ENCODE results near the gene NETO1.

NETO1 gene

DNA sequence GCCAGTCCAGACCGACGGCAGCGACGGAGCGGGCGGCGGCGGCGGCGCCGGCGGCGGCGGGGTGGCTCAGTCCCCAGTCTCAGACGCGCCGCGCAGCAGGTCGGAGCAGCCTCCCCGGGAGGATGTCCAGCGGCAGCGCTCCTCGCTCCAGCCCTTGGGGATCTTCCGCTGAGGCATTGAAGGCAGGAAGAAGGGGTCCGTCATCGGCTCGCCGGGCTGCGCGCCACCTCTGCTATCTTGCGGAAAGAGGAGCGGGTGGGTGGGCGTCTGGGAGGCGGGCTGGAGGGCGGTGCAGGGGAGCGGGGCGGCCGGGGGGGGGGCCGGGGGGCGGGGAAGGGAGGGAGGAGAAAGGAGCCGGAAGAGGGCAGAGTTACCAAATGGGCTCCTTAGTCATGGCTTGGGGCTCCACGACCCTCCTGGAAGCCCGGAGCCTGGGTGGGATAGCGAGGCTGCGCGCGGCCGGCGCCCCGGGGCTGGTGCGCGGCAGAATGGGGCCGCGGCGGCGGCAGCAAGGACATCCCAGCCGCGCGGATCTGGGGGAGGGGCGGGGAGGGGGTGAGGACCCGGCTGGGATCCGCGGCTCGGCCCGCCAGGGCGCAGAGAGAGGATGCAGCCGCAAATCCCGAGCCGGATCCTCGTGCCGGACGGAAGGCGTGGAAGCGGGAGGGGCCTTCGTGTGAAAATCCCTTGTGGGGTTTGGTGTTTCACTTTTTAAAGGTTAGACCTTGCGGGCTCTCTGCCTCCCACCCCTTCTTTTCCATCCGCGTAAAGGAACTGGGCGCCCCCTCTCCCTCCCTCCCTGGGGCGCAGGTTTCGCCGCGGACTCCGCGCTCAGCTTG lies at the start of gene NETO1:
Gene NETO1 (minus strand): TSS at position 242 of the 839 bp plus-strand sequence. CDS start 696 bp downstream, outside the sequence.
- no peak for DNase-seq

GRCh38 chr18:72910045-72910444 lies 42.3 kb upstream of the NETO1 start:
- no peak for DNase-seq

DNA sequence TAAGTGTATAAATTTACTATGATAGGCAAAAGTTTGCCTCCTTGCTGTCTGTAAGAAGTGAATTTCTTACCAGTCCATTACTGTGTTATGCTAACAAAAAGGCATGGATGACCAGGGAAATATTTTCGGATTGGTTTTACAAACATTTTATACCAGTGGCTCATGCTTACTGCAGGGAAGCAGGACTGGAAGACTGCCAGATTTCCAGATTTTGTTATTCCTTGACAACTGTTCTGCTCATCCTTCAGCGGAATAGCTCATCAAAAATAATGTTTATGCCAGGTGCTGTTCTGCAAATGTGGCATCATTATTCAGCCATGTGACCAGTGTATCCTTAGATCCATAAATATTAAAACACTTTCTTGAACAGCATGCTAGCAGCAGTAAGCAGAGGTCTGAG lies 40.4 kb upstream of the NETO1 start:
- no peak for DNase-seq

DNA sequence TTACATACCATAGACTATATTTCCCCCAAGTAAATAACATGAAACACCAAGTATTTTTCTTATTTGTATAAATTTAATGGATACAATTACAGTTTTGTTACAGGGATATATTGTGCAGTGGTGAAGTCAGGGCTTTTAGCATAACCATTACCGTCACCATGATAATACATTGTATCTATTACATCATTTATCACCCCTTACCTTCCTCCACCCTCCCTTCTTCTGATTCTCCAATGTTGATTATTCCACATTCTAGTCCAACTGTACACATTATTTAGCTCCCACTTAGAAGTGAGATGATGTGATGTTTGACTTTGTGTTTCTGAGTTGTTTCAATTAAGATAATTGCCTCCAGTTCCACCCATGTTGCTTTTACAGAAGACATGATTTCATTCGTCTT lies 35.2 kb upstream of the NETO1 start:
- DNase-seq = no peak

- DNase-seq = no peak
These were observed 31.6 kb upstream of the NETO1 start for GRCh38 chr18:72899338-72899737.

DNA sequence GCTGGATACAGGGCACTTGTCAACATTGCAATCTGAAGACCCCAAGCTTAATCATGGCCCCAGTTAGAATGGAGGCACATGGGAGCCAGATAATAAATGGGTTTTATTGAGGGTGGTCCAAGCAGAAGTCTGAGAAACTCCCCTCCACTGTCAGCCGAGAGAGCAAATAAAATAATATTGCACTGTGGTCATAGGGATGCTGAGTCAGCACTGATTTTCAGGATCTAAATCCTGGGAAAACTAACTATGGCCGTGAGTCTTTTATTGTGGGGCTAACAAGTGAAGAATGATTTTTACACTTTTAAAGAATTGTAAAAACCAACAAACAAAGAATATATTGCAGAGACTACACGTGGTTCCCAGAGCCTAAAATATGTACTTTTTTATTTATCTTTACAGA lies 31.1 kb upstream of the NETO1 start:
- no peak for DNase-seq

GRCh38 chr18:72895548-72895947 lies 27.8 kb upstream of the NETO1 start:
- no peak for DNase-seq

- no peak for DNase-seq
These were observed 10.8 kb upstream of the NETO1 start for GRCh38 chr18:72878561-72878960.

- no peak for DNase-seq
These were observed 10.4 kb upstream of the NETO1 start for GRCh38 chr18:72878143-72878542.

GRCh38 chr18:72871091-72871490 lies 3.3 kb upstream of the NETO1 start:
- DNase-seq = no peak

DNA sequence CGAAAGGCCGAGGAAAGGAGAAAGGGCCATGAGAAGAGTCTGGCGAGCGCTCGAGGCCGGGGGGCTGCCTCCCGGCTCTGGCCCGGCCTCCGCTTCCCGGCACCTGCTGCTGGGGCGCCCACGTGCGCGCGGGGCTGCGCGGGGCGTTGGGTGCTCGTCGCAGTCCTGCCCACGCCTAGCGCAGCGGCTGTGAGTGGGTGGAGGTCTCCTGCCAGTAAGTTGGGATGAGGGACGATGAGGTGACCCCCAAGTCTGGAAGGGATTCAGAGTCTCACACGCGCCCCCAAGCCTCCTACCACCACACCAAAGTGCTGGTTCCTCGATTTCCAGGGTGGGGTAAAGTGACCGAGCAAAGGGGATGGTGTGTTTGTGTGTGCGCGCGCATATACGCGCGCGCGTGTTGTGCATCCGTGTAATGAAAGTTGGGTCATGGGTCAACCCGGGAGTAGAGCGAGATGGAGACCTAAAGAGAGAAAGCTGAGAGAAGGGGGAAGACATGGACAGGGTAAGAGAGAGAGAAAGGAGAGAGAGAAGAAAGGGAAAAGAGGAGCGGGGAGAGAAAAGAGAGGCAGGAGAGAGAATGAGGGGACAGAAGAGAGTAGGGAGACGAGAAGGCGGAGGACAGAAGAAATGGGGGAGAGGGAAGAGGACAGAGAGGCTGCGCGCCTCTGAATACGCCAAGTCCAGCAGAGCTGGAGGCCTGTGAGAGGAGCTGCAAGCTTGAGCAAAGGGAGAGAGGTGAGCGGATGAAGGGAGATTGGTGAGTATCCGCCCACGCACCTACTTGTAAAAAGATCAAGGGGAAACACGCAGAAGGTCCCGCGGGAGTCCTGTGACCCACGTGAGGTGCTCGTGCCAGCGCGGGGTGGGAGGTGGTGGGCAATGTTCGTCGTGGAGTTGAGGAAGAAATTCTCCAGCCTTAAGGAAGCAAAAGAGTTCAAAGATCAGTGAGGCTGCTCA lies 1.7 kb upstream of the NETO1 start:
- DNase-seq = no peak

GRCh38 chr18:72868585-72869225 lies 918 bp upstream of the NETO1 start:
- DNase-seq = no peak

DNA sequence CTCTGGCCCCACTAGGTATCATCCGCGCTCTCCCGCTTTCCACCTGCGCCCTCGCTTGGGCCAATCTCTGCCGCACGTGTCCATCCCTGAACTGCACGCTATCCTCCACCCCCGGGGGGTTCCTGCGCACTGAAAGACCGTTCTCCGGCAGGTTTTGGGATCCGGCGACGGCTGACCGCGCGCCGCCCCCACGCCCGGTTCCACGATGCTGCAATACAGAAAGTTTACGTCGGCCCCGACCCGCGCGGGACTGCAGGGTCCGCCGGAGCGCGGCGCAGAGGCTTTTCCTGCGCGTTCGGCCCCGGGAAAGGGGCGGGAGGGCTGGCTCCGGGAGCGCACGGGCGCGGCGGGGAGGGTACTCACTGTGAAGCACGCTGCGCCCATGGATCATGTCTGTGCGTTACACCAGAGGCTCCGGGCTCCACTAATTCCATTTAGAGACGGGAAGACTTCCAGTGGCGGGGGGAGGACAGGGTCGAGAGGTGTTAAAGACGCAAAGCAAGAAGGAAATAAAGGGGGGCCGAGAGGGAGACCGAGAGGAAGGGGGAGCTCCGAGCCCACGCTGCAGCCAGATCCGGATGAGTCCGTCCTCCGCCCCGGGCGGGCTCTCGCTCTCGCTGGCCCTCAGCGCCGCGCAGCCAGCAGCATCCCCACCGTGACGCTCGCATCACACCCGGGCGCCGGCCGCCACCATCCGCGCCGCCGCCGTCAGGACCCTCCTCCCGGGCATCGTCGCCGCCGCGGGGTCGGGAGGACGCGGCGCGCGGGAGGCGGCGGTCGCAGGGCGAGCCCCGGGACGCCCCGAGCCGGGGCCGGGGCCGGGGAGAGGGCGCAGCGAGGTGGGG lies 664 bp downstream of the NETO1 start:
- peak in 2 of 4 experiments; percentile 1 to 5 for DNase-seq

- DNase-seq = no peak
These were observed 1.3 kb downstream of the NETO1 start for GRCh38 chr18:72866442-72866900.

DNA sequence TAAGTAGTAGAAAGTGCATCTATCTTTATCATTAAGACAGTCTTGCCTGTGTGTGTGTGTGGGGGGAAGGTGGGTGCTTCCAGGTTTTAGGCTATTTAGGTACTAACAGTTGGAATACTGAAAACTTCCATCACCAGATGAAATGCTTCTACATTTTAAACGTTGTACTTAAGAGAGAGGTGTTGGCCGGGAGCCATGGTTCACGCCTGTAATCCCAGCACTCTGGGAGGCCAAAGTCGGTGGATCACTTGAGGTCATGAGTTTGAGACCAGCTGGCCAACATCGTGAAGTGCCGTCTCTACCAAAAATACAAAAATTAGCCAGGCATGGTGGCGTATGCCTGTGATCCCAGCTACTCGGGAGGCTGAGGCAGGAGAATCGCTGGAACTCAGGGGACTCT lies 4.0 kb downstream of the NETO1 start:
- DNase-seq = no peak

GRCh38 chr18:72859088-72859487 lies 8.7 kb downstream of the NETO1 start:
- DNase-seq = no peak

DNA sequence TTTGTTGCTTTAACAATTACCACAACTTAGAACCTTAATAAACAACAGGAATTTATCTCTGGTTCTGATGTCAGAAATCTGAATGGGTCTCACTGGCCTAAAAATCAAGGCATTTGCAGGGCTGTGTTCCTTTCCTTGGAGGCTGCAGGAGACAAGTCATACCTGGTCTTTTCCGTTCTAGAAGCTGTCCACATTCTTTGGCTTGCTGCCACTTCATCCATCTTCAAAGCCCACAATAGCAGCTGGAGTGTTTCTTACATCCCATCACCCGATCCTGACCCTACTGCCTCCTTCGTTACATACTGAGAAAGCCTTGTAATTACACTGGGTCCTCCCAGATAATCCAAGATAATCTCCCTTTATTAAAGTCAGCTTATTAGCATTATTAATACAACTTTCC lies 18.1 kb downstream of the NETO1 start:
- no peak for DNase-seq

- no peak for DNase-seq
These were observed 19.1 kb downstream of the NETO1 start for GRCh38 chr18:72848503-72849237.

DNA sequence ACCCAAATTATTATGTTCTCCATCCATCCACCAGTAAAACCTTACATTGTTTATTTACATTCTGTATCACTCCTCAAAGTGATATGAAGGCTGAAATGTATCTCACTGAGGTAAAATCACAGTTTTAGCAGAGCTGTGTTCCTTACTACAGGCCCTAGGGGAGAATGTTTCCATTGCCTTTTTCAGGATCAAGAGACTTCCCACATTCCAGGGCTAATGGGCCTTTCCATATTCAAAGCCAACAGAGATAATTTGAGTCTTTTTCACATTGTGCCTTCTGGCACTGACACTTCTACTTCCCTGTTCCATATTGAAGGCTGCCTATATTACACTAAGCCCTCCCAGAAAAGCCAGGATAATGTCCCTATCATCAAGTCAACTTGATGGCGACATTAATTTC lies 20.0 kb downstream of the NETO1 start:
- no peak for DNase-seq

DNA sequence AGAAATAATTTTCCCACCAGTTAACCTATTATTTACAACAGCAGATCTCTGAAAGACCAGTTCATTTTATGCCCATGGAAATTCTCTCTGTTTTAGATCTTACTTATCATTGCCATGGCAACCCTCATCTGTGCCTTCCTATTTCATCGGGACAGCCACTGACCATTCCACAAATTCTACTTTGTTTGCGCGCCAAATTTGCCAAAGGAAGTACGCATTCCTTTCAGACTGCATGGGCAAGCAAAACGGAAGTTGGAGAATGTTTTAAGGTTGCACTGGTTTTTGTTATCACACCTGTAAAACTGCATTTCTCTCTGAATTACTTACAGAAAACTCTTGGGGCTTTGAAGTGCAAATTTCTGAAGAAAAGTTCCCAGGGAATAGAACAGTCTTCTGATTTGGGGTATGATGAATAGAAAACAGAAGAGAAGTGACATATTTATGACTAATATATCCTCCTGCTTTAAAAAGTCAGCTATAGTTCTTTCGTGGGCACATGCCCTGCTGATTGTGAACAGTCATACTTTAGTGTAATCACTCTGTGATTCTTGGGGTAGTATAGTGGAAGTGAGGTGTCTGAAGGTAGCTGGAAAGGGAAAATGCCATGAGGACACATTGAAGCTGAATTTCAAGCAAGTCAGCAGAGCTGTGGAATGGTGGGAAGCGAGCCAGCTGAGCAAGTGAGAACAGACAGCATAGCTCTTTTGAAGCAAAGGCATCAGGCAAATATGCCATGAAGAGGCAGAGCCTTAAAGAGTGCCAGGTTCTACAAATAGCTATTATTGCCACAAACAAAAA lies 20.9 kb downstream of the NETO1 start:
- DNase-seq = no peak

DNA sequence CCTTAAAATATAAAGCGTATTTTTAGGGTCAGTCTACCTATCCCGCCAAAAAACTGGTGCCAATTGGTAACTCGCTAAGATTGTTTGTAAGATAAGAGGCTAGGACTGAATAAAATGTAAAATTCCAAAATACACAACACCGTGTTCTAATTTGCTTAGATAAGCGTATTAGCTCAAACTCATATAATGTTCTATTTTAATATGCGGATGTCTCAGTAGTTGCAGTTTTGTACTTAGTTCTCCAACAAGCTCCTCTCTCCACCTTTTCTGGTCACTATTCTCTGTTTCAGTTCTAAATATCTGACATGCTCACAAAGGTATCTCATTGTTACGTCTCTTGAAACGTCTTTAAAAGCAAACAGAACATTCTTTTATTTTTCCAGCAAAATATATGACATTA lies 24.0 kb downstream of the NETO1 start:
- DNase-seq = no peak

All from activated naive CD4-positive, alpha-beta T cell (primary cell).